Colon (tissue), 2 donors: ENCODE data around the gene RXYLT1.
A peak's percentile ranks its signal among the peaks of the same experiment; 100 is the strongest.
"Not testable (repeated sequence)": the region's sequence is repeated elsewhere in the genome, so short reads cannot be mapped to it uniquely, and the experiment has no call there.

Experiments
- FAIRE-seq: peaks from 2 replicates; lab custom pipeline; 2012; peaks lifted over from hg19 to GRCh38; lab: Jason Lieb, UNC
- donor health status: control.
- donor health status: control.

Gene RXYLT1

GRCh38 chr12:63779498-63780481 is at the start of gene RXYLT1:
Gene RXYLT1 (plus strand): TSS chr12:63779909. CDS start chr12:63779961, 52 bp downstream.
- FAIRE-seq, result no peak

GRCh38 chr12:63732779-63733178 is 46.9 kb upstream of the RXYLT1 start:
- FAIRE-seq, result not testable (repeated sequence)

GRCh38 chr12:63733585-63733984 is 46.1 kb upstream of the RXYLT1 start:
- not testable (repeated sequence) for FAIRE-seq

- not testable (repeated sequence) for FAIRE-seq
Observed at GRCh38 chr12:63740551-63740950, 39.2 kb upstream of the RXYLT1 start.

- FAIRE-seq, result not testable (repeated sequence)
Observed at GRCh38 chr12:63741431-63741830, 38.3 kb upstream of the RXYLT1 start.

GRCh38 chr12:63744110-63744509 is 35.6 kb upstream of the RXYLT1 start:
- not testable (repeated sequence) for FAIRE-seq

- not testable (repeated sequence) for FAIRE-seq
Observed at GRCh38 chr12:63746470-63746869, 33.2 kb upstream of the RXYLT1 start.

GRCh38 chr12:63747136-63747535 is 32.6 kb upstream of the RXYLT1 start:
- not testable (repeated sequence) for FAIRE-seq

GRCh38 chr12:63747553-63747952 is 32.2 kb upstream of the RXYLT1 start:
- FAIRE-seq, result no peak

GRCh38 chr12:63752283-63752682 is 27.4 kb upstream of the RXYLT1 start:
- no peak for FAIRE-seq

GRCh38 chr12:63752841-63753240 is 26.9 kb upstream of the RXYLT1 start:
- FAIRE-seq, result no peak

GRCh38 chr12:63753743-63754142 is 26.0 kb upstream of the RXYLT1 start:
- FAIRE-seq, result no peak

- FAIRE-seq, result no peak
Observed at GRCh38 chr12:63764481-63764880, 15.2 kb upstream of the RXYLT1 start.

- FAIRE-seq, result no peak
Observed at GRCh38 chr12:63766498-63766897, 13.2 kb upstream of the RXYLT1 start.

GRCh38 chr12:63770375-63770774 is 9.3 kb upstream of the RXYLT1 start:
- no peak for FAIRE-seq

GRCh38 chr12:63777340-63777739 is 2.4 kb upstream of the RXYLT1 start:
- FAIRE-seq, result no peak

GRCh38 chr12:63782466-63782865 is 2.8 kb downstream of the RXYLT1 start:
- FAIRE-seq, result no peak

- FAIRE-seq, result no peak
Observed at GRCh38 chr12:63787306-63787705, 7.6 kb downstream of the RXYLT1 start.

- no peak for FAIRE-seq
Observed at GRCh38 chr12:63790608-63790945, 10.9 kb downstream of the RXYLT1 start.

- no peak for FAIRE-seq
Observed at GRCh38 chr12:63792338-63792737, 12.6 kb downstream of the RXYLT1 start.

GRCh38 chr12:63795032-63795687 is 15.5 kb downstream of the RXYLT1 start:
- no peak for FAIRE-seq

GRCh38 chr12:63795944-63796343 is 16.2 kb downstream of the RXYLT1 start:
- no peak for FAIRE-seq

GRCh38 chr12:63802012-63802608 is 22.4 kb downstream of the RXYLT1 start:
- peak; percentile 14 for FAIRE-seq
